NB4 (cell line): ENCODE results near the gene PRSS8.
A peak's percentile ranks its signal among the peaks of the same experiment; 100 is the strongest.

Experiments used
- POLR2A ChIP-seq: IDR thresholded peaks from 2 replicates; pipeline ENCODE4 v1.6.1; 2011; ENCODE audit warnings: mild to moderate bottlenecking; ENCODE audit not compliant: insufficient read length; ENCODE audit errors: extremely low read depth
- TF ChIP-seq, protein P1 (sequence below): IDR thresholded peaks from one replicate; pipeline ENCODE4 v1.5.1; 2012; ENCODE audit warnings: low read depth, low read length

DNA sequence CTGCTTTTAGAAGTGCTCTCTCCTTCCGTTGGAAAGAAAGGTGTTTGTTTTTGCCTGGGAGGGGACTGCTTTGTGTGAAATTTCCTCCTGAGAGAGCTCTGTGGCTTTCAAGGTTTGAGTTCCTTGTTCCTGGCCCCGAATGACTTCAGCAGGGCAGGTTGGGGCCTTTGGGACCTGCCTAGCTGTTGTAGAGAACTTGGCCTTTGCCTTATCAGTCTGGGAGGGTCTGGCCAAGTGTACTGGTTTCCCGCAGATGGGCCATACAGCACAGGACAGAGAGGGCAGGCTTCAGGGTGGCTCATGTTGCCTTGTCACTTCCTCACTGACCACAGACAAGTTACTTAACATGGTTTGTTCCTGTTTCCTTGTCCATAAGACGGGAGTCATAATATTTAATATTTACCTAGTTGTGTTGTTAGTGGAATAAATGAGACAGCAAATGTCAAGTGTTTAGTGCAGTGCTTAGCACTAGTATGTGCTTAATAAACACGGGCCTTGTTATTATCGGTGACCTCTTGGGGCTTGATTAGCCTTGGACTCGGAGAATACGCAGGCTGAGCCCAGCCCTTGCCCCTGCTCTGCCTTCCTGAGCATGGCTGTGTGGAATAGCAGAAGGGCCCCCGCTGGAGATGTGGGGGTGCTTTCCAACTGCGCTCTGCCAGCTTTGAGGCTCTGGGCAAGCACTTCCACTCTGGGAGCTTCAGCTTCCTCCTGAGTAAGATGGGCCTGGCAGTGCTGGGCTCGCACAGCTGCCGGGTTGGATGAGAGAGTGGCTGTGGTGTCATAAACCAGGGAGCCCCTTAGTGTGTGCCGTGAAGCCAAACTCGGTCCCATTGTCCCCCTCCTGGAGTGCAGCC lies 6.6 kb downstream of the PRSS8 start:
- TF ChIP-seq, protein P1, sequence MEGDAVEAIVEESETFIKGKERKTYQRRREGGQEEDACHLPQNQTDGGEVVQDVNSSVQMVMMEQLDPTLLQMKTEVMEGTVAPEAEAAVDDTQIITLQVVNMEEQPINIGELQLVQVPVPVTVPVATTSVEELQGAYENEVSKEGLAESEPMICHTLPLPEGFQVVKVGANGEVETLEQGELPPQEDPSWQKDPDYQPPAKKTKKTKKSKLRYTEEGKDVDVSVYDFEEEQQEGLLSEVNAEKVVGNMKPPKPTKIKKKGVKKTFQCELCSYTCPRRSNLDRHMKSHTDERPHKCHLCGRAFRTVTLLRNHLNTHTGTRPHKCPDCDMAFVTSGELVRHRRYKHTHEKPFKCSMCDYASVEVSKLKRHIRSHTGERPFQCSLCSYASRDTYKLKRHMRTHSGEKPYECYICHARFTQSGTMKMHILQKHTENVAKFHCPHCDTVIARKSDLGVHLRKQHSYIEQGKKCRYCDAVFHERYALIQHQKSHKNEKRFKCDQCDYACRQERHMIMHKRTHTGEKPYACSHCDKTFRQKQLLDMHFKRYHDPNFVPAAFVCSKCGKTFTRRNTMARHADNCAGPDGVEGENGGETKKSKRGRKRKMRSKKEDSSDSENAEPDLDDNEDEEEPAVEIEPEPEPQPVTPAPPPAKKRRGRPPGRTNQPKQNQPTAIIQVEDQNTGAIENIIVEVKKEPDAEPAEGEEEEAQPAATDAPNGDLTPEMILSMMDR = no peak
- peak; percentile 13 for TF ChIP-seq POLR2A
